CD4-positive, alpha-beta T cell treated with Interferon gamma for 1 hour (primary cell): ENCODE data around the gene LHX6.

Source experiments
- DNase-seq: peaks from one replicate; pipeline ENCODE4 v3.0.0-alpha.2; 2020

LHX6 gene

DNA sequence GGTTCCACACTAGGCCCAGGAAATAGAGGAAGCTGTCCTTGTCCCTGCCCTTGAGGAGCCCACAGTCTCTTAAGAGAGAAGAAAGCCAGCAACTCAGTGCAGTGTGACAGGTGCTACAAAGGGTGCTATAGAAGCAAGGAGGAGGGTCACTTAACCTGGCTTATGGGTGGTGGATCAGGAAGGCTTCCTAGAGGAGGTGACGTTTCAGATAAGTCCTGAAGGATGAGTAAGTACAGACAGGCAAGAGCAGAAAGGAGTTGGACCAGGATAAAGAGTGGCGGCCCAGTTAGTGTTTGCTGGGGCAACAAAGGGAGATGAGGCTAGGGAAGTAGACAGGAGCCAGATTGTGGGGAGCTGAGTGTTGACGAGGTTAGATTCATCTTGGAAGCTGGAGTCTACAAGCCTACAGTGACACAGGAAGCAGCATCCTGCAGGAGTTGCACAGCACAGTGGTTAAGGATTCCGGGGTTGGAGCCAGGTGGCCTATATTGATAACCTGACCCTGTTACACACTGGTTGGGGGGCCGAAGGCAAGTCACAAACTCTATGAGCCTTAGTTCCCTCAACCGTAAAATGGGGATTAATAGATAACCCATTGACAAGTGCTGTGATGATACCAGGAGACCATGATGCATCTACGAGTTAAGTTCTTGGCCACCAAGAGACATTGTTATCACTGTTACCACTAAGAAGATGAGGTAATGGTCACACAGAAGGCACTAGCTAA lies 5.4 kb upstream of the LHX6 start:
- no peak for DNase-seq

DNA sequence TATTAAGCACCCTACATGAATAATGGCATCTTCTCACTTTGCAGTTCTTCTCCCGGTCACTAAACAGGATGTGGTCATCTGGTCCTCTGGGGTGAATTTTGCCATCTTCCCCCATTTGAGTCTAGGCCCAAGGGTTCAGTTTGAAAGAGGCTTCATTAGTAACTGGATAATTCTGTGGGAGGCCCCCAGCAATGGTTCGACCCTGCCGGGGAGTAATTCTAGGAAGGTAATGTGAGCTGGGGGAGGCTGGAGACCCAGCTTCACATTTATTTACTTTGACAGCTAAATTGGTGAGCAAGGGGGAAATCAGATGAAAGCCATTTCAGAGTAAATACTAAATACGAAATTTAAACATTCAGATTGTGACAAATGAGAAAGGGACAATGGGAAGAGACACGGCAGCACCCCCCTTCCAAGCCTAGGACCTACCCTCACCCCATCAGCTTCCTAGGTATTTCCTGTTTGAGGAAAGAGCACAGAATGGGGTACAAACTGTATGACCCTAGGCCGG lies 4.1 kb upstream of the LHX6 start:
- no peak for DNase-seq

DNA sequence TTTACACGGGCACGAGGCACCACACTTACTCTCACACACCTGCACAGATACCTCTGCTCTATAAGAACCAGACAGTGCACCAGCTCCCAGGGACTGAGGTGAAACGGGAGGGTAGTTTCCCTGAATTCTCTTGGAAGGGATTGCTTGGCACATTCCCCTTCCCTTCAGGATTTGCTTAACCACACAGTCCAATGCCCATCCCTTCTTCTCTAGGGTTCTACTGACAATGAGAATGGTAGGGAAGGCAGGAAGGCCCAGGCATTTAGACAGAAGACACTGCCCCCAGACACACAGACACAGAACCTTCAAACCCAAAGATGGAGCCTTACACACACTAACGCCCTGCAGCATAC lies 704 bp upstream of the LHX6 start:
- DNase-seq = no peak

DNA sequence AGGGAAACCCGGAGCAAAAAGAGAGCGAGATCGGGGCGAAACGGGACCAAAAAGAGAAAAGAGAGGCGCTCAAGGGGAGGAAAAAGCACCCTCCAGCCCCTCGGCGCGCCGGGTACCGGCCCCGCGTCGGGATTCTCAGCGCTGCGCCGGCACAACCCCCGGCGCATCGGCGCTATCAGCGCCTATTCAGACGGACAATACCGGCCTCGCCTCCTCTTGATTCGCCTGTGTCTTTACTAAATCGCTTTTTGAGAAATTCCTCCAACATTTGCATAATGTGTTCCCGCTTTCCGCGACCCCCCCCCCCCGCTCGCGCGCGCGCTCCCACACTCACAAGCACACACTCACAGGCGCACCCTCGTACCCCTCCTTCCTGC lies 578 bp downstream of the LHX6 start:
- no peak for DNase-seq

DNA sequence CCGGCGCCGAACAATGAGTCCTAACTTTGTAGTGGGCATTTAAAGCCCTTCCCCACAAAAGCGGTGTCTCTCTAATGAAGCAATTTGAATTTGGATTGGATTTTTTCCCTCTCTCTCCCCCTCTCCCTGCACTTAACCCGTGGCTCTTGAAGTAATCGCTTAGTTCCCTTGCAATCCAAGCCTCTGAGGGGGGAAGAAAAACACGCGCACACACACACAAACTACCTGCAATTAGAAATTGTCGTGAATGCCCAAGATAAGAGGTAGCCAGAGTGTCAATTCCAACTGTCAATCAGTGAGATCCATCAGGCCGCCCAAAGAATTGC lies 1.2 kb downstream of the LHX6 start:
- no peak for DNase-seq

DNA sequence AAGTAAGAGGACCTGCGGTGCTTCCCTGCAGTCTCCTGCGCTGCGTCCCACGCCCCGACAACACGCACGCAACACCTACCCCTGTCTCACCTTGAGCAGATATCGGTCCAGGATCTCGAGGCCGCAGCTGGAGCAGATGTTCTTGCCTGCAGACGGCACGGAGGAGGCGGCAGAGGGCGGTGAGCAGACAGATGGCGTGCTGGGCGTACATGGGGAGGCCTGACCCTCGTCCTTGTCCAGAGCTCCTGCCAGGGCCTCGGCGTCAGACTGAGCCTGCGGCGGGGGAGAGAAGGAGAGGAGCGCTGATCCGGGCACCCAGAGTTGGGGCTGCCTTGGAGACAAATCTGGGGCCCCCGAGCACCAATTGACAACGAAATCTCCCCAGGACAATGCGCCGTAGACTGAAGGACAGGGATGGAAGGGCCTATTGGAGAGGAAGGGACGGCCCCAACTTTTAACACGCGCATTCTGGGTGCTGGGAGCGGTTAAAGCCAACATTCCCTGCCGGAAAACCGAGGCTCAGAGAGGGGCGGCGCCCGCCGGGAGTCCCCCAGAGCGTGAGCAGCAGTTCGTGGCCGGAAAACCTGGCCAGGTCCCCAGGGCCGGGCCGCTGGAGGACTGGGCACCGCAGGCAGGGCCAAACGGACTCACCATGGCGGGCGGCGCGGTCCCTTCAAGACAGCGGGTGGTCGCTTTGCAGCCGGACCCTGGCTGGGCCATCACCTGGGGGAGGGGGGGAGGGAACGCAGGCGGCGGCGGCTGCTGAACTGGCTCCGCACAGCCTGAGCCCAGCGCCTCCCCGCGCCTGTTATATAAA lies 1.8 kb downstream of the LHX6 start:
- DNase-seq = no peak

DNA sequence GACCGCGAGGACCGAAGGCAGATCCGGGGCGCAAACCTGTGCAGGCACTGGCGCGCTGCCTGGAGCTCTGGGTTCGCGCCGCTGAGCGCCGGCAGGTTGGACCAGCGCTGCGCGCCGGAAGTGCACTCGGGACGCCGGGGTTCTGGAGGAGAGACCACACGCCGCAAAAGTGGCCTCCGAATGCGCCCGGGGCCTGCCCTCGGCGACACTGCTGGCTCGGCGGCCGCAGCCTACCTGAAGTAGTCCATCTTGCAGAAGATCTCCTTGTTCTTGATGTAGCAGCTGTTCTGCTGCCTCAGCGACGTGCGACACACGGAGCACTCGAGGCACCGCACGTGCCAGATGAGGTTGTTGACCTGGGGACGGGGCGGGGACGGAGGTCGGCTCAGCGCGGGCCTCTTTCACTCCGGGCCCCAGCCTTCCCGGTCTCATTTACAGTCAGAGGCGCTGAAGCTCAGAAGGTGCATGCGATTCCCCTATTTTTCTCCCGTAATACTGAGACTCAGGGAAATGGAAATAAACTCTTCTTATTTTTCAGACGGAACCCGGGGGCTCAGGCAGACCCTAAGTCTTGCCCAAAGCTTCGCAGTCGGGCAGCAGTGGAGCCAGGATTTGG lies 2.5 kb downstream of the LHX6 start:
- DNase-seq = no peak

DNA sequence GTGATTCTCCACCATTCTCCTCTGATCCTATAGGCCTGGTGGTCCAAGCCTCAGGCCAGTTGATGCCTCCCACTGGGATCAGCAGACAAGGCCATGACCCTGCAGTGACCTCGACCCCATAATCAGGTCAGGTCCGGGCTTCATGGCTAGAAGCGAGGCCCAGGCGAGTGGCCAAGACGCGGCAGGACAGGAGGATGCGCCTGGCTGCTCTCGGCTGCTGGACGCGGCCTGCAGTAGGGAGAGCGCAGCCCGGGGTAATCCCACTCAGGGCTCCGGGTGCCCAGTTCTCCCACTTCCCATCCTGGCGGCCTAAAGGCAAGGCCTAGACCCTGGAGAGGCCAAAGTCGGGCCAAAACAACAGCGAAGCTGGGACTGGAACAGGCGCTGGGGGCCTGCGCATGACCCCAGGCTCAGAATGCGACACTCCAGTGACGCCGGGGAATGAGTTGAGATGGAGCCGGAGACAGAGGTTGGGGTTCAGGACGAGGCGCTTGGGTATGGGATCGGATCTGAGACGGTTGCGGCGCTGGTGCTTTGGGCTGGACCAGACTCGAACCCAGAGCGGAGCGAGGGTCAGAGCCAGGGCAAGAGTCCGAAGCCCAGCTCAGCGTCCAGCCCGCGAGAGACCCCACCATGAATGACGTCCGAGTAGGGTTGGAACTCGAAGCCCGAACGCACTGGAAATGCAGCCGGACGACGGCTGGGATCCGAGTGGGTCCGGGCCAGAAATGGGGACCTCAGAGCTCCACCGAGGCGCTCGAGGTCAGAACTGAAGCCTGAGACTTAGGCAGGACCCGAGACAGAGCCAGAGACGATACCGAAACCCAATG lies 3.2 kb downstream of the LHX6 start:
- no peak for DNase-seq

DNA sequence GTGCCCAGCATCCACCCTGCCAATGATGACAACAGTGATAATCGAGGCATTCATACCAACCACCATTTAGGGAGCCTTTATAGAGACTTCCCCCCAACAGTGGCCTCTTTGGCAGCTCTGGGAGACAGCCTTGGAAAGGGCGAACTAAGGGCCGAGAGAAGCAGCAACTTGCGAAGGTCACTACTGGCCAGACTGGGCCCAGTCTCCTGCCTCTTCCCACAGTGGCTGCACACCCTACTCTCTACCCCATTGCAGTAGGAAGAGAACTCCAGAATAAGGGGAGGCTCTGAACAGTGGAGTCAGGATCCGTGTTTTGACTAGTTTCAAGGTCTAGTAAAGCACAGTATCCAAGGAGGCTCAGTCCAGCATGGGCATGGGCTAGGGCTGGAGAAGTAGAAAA lies 5.3 kb downstream of the LHX6 start:
- DNase-seq = no peak

DNA sequence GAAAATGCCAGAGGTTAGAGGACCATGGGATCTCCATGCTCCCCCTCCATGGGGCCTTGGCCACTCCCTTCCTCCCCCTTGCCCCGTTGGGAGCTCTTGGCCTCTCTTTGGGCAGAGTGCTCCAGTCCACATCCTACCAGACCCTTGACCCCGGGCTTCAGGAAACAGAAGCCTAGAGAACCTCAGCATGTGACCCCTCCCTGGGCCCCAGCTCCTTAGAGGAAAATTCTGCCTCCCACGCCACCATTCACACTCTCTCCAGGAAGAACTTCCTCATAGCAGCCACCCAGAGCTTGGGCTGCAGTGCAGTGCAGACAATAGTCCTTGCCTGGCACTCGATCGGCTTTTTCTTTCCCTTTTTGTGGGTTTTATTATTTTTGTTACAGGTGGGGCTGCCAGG lies 6.0 kb downstream of the LHX6 start:
- no peak for DNase-seq

DNA sequence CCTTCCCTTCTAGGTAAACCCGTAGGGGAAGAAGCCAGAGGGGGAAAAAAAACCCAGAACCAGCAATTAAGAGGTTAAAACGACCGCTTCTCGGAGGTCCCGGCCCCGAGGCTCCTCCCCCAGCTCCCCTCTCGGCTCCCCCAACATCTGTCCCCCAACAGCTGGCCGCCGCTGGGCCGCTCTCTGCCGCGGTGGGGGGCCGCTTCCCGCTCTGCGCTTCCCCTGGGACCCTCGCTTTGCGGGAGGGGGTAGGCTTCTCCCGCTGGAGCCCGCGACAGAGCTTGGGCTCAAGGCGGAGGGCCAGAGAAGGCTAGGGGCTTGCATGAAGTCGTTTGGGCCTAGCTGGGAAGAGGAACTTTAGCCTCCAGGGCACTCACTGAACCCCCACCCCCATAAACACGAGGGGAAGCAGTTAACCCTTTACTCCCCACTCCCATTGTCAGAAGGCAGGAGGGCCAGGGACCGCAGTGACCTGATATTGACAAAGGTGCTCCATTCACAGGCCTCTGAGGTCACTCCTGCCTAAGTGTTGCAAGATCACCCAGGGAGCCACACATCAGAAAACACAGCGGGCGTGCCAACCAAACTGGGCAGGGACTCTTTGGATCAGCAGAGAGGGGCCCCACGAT lies 7.5 kb downstream of the LHX6 start:
- DNase-seq = no peak

DNA sequence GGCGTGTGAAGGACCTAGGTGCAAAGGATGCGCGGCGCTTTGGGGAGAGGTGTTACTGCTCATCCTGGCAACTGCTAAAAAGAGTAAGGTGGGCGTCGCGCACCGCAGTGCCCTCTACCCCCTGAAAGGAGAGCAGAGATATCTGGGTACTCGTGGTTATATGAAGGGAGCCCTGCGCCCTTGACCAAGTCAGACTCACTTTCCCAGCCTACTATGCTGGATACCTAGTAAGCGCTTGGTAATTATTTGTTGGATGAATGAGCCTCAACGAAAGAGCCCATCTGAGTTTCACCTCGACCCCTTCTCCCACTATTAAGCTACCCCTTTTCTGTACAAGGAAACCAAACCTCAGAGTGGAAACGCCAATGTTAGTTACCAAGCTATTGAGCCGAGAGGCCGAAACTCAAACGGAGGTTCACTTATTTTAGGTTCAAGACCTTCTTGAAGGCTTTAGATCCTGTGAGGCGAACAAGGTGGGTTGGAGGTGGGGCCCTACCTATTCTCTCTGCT lies 8.0 kb downstream of the LHX6 start:
- DNase-seq = no peak

DNA sequence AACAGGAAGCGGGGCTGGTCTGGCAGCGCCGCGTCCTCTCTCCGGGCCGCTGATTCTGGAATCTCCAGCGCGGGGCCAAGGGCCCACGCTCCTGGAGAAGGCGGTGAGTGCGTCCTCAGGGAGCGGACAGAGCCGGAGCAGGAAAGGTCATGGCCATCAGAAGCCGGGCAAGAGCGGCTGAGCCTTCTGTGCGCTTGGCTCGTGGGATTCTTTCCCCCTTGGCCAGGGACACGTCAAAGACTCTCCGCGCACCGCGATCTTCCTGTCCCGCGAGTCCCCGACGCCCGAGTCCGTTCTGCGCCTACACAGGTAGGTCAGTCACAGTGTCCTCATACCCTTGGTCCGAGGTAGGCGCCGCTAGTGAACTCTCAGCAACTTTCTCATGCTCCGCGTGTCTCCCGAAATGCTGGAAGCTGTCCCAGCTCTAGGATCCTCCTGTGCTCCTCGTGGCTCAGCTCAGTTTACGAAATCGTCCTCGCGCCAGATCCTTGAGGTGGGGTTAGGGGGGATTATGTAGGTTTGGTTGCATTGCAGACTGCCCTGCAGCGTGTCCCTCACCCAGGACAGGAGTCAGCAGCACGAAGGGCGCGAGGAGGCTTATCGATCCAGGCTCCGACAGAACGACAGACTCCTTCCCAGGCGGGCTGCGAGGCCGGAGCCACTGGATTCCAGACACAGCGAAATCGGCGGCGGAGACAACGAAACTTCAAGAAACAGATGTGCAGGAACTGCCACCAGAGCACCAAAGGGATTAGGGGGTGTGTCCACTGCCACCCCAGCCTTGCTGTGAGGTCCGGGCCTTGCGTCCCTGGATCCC lies 8.7 kb downstream of the LHX6 start:
- no peak for DNase-seq

DNA sequence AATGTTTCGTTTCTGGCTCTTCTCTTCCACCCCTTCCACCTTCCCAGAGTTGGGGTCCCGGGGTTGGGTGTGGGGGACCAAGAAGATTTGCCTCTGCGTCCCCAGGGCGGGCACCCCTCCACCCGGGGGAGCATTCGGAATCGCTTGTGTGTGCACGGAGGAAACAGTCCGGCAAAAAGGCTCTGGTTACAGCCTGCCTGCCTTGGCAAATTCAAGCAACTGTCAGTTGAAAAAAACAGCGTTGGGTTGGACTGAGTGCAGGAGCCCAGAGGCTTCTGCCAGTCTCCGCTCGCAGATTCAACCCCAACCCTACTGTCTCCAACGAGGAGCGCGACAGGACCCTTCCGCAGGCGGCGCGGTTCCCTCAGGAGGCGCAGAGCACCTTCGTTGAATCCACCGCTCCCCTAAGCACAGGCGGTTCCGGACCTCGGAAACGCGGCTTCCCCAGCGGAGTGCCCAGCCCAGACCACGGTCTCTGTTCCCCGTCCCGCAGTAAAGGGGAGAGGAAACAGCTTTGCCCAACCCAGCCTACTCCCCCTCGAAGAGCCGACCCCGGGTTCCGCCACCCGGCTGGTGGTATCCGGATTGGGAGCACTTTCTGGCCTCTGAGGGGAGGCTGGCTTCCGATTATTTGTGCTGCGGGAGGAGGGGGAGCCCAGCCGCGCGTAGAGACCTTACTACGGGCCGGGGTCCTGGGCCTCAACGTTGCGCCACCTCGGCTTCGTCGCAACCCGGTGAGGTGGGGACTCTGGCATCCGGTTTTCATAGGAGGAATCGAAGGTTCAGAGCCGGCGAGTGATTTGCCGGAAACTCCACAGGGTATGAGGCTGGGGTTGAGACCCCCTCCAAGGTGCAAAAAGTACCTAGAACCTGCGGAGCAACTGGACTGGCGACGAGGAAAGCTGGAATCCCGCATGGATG lies 9.6 kb downstream of the LHX6 start:
- no peak for DNase-seq

DNA sequence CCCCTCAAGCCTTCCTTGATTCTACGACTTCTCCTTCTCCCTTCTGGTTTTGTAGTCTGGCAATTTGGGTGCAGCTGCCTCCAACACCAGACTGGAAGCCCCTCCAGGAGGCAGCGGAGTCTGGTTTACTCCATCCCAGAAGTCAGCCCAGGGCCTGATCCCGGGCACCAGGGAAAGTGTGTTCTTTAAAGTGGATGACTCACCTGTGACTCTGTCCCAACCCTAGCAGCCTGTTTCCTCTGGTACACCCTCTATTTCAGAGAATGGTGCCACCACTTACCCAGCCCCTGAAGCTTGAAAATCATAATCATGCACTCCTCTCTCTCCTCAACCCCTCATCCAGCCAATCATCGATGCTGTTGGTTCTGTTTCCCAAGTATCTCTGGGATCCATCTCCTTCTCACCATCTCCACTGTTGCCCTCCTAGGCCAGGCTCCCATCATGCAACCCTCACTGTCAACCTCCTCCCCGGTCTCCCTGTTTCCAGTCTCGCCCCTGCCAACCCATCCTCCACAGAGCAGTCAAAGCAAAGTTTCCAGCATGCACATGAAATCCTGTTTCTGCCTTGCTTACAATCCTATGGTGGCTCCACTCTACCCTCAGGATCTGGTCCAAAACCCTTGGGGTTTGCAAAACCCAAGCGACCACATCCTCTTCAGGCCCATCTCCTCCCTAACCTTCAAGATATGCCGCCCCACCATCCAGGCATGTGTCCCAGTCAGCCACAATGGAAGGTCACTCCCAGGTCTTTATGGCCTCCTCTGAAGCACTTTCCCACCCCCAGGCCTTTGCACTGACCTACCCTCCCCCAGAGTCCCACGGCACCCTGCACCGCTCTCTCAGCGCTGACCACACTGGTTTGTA lies 10.5 kb downstream of the LHX6 start:
- no peak for DNase-seq

DNA sequence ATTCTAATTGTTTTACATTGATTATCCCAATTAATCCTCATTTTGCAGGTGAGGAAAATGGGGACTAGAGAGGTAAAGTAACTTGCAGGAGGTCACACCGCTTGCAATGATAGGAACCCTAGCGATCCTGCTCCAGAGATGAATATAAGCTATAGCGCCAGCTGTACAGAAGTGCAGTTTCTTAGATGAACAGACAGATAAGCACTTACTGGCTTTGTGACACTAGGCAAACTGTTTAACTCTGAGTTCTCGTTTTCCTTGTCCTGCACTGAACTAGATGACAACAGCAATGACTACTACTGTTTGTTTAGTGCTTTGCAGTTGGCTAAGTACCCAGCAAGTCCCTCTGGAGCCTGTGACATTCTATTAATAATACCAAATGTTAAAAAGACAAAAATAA lies 11.1 kb downstream of the LHX6 start:
- no peak for DNase-seq

DNA sequence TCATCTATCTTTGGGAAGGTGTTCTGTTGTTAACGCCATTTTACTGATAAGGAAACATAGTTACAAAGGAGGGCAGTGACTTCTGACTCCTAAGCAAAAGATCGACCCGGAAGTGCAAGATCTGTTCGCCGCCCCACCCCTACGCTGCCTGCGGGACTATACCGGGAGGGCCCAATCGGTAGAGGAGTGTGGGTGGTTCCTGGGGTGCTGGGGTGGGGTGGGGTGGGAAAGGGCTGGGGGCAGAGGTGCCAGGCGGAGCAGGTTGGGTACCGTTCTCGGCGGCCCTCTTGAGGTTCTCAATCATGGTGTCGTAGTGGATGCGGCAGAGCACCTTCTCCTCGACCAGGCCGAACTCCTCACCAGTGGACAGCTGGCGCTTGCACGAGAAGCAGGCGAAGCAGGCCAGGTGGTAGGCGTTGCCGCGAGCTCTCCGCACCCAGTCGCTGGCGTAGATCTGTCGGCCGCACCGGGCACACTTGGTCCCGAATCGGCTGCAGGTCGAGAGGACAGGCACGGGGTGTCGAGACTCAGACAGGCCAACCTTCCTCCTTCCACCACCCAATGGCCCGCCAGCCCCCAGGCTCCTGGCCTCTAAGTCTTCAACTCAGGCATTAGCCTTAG lies 11.8 kb downstream of the LHX6 start:
- no peak for DNase-seq

DNA sequence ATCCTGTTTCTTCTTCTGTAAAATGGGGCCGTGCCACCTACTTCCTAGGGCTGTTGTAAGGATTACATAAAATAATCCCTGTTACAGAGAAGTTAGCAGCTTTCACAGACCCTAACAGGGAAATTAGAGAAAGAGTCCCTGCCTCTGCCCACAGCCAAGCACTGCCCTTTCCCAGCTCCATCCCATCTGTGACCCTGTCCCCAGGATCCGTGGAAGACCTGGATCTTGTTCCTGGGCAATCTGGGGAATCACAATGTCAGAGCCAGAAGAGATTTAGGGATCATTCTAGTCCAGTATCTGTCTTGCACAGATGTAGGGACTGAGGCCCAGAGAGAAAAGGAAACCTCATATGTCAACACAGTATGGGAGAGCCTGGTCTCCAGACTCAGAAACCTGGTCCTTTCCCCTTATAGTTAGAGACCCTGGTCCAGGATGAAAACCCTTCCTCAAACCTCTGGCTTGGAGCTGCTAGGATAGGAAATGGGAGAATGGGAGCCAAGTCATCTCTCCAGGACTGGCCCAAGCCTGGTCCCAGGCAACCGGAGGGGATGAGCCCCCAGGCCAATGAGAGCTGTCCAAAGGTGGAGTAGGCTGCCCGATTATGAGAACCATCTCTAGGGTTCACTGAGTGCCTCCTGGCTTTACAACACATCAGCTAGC lies 12.5 kb downstream of the LHX6 start:
- no peak for DNase-seq

DNA sequence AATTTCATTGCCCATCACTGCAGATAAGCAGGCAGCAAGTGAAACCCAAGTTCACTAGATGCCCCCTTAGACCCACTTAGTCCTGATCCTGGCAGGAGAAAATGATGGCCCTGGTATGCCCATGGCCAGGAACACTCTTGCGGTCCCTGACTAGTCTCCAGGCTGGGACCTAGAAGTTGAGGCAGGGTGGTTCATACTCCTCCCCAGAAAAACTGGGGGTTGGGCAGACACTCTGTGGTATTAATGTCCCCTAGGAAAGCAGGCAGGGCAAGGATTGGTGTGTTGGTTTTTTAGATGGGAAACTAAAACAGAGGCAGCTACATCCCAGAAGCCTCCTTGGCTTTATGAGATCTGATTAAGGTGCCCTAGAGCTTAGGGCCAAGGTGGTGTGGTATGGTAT lies 13.1 kb downstream of the LHX6 start:
- DNase-seq = no peak
